HepG2 (cell line): ENCODE results near the gene LST1. TPM values are rescaled to one million over a fixed set of nuclear protein-coding genes. Genes with fewer than 3 reads are reported as not detected.

Source experiments
- ELF4 ChIP-seq: sonication (generic); formaldehyde crosslinking; IDR thresholded peaks from 2 replicates; pipeline ENCODE4 v1.5.0; 2020; ENCODE audit warnings: missing genetic modification reagents, mild to moderate bottlenecking, moderate library complexity, borderline replicate concordance
- ETV6 ChIP-seq: sonication (generic); formaldehyde crosslinking; conservative IDR thresholded peaks from 2 replicates; pipeline ENCODE4 v1.4.0; 2020; ENCODE audit warnings: missing genetic modification reagents
- FOXJ3 ChIP-seq: sonication (generic); formaldehyde crosslinking; IDR thresholded peaks from 2 replicates; pipeline ENCODE4 v1.4.0; 2020; ENCODE audit warnings: missing genetic modification reagents, mild to moderate bottlenecking, borderline replicate concordance
- IRX3 ChIP-seq: sonication (generic); formaldehyde crosslinking; IDR thresholded peaks from 2 replicates; pipeline ENCODE4 v1.8.1; 2023; ENCODE audit warnings: mild to moderate bottlenecking, low read depth, missing genetic modification reagents, borderline replicate concordance
- NONO ChIP-seq, 2 experiments: fragments of 450-650 bp in 1 of 2; sonication (generic) in 1 of 2; formaldehyde crosslinking in 1 of 2; IDR thresholded peaks in 1 of 2; conservative IDR thresholded peaks in 1 of 2; 2 replicates each; pipeline versions ENCODE4 v1.6.1 to v1.8.0; 2017 to 2022; ENCODE audit warnings: mild to moderate bottlenecking in 1 of 2, missing genetic modification reagents in 1 of 2, moderate library complexity in 1 of 2
- NR2F6 ChIP-seq, 2 experiments: IDR thresholded peaks; 2 replicates each; pipeline ENCODE4 v1.6.1; 2016; ENCODE audit warnings: antibody characterized with exemption in 1 of 2, mild to moderate bottlenecking in 1 of 2
- PITX1 ChIP-seq: sonication (generic); formaldehyde crosslinking; IDR thresholded peaks from 2 replicates; pipeline ENCODE4 v1.5.1; 2020; ENCODE audit warnings: mild to moderate bottlenecking, missing genetic modification reagents
- RAD51 ChIP-seq: fragments of 450-650 bp; IDR thresholded peaks from 2 replicates; pipeline ENCODE4 v1.6.1; 2016; ENCODE audit warnings: borderline replicate concordance
- TFDP1 ChIP-seq: IDR thresholded peaks from 2 replicates; pipeline ENCODE4 v1.6.1; 2016; ENCODE audit warnings: missing compliant biosample characterization, missing genetic modification reagents, borderline replicate concordance
- THAP9 ChIP-seq: sonication (generic); formaldehyde crosslinking; IDR thresholded peaks from 2 replicates; pipeline ENCODE4; 2020; ENCODE audit warnings: missing genetic modification reagents, mild to moderate bottlenecking, borderline replicate concordance
- ZHX1 ChIP-seq: sonication (generic); formaldehyde crosslinking; IDR thresholded peaks from 2 replicates; pipeline ENCODE4 v1.8.1; 2022; ENCODE audit warnings: low read depth, mild to moderate bottlenecking, missing genetic modification reagents
- ZNF101 ChIP-seq: sonication (generic); formaldehyde crosslinking; IDR thresholded peaks from 2 replicates; pipeline ENCODE4 v1.4.0; 2020; ENCODE audit warnings: mild to moderate bottlenecking, low read depth, missing genetic modification reagents, borderline replicate concordance
- ZNF414 ChIP-seq: sonication (generic); formaldehyde crosslinking; IDR thresholded peaks from 2 replicates; pipeline ENCODE4 v1.5.0; 2020; ENCODE audit warnings: missing genetic modification reagents
- ZNF546 ChIP-seq: sonication (generic); formaldehyde crosslinking; conservative IDR thresholded peaks from 2 replicates; pipeline ENCODE4 v1.8.1; 2023; ENCODE audit warnings: mild to moderate bottlenecking, missing genetic modification reagents
- ZNF580 ChIP-seq: IDR thresholded peaks from 2 replicates; pipeline ENCODE4 v1.6.1; 2016; ENCODE audit warnings: low read depth, borderline replicate concordance
- ZNF589 ChIP-seq: sonication (generic); formaldehyde crosslinking; conservative IDR thresholded peaks from 2 replicates; pipeline ENCODE4 v1.8.0; 2022; ENCODE audit warnings: mild to moderate bottlenecking, moderate library complexity, missing genetic modification reagents
- ZNF883 ChIP-seq: sonication (generic); formaldehyde crosslinking; IDR thresholded peaks from 2 replicates; pipeline ENCODE4 v1.5.1; 2020; ENCODE audit warnings: mild to moderate bottlenecking, missing genetic modification reagents; ENCODE audit errors: not compliant biosample characterization
- polyA plus RNA-seq, 8 experiments: library from polyadenylated mRNA; depleted of rRNA in 3 of 8; stranded (reverse) in 7 of 8; unstranded in 1 of 8; fragments of >200 nt; fragmentation: Illumina TruSeq in 4 of 8; extraction: Trizol in 4 of 8; gene quantifications; 2 replicates each; pipeline versions ENCODE4 v1.2.1 to v1.2.3, GENCODE V29; 2011 to 2016; ENCODE audit warnings: low read depth in 4 of 8, missing spikeins in 1 of 8, mixed read lengths in 1 of 8; ENCODE audit not compliant: insufficient read depth in 1 of 8
- total RNA-seq, 5 experiments: library from RNA; depleted of rRNA; stranded (reverse); fragments of >200 nt; fragmentation: Illumina TruSeq; extraction: Trizol; gene quantifications; 2 replicates each; pipeline ENCODE4 v1.2.3, GENCODE V29; 2016; ENCODE audit warnings: low read depth in 1 of 5

Gene LST1
- total and polyA plus RNA-seq, 2 of the 13 experiments (the other 11 are each of a cell fraction or from before 2014, with no cell fraction given): not detected

GRCh38 chr6:31546958-31547726 lies 38.9 kb upstream of the LST1 start, which contains the start of gene NFKBIL1 (continued):
- 0 out of 2 replicates have a peak, but pooled peaks have one; percentile 74 for TF ChIP-seq ZNF589
- no peak for TF ChIP-seq ZNF101 (CRISPR knock-in tag)
- no peak for TF ChIP-seq NONO (IDR thresholded peaks at IDR 0.05)
- peak; percentile 83 for TF ChIP-seq NONO (CRISPR knock-in tag; conservative IDR thresholded peaks at IDR 0.05)
- no peak for TF ChIP-seq IRX3 (CRISPR knock-in tag)
- no peak for TF ChIP-seq PITX1 (CRISPR knock-in tag)
- no peak for TF ChIP-seq ZNF414 (CRISPR knock-in tag)
- no peak for TF ChIP-seq ZNF883 (CRISPR knock-in tag)
- peak; percentile 39; the same call in 1 of the 2 replicates for TF ChIP-seq THAP9
- peak; percentile 52; the same call in 1 of the 2 replicates for TF ChIP-seq ZNF580
- no peak; the same call in 1 of the 2 replicates for TF ChIP-seq ZNF546 (CRISPR knock-in tag)
- TF ChIP-seq ELF4: no peak; the same call in 1 of the 2 replicates
- TF ChIP-seq NR2F6 (IDR thresholded peaks at IDR 0.05): no peak; the same call in 1 of the 2 replicates
- no peak for TF ChIP-seq NR2F6 (CRISPR knock-in tag; IDR thresholded peaks at IDR 0.05)
- TF ChIP-seq TFDP1 (CRISPR knock-in tag): peak; percentile 65
- TF ChIP-seq ETV6: no peak; the same call in 1 of the 2 replicates
- no peak for TF ChIP-seq ZHX1 (CRISPR knock-in tag)
- no peak for TF ChIP-seq FOXJ3
- 0 out of 2 replicates have a peak, but pooled peaks have one; percentile 5 for TF ChIP-seq RAD51
